Keratinocyte (primary cell): ENCODE results near the gene PDE3A. TPM values are rescaled to one million over a fixed set of nuclear protein-coding genes. Genes with fewer than 3 reads are reported as not detected.

Experiments
- DNase-seq: peaks from one replicate; pipeline ENCODE4 v3.0.0-alpha.2; 2011; ENCODE audit warnings: low read depth, missing footprints, low spot score
- FAIRE-seq: peaks from 2 replicates; lab custom pipeline; 2011; peaks lifted over from hg19 to GRCh38; lab: Jason Lieb, UNC
- H2AFZ ChIP-seq: 2 replicates; pipeline ENCODE4 v1.6.0; 2012; ENCODE audit warnings: low read length, control low read depth, inconsistent platforms; ENCODE audit not compliant: control insufficient read depth
- H3K27ac ChIP-seq: 2 replicates; pipeline ENCODE4 v1.5.1; 2011; ENCODE audit warnings: low read length; ENCODE audit not compliant: control insufficient read depth, insufficient read depth
- H3K27me3 ChIP-seq: 3 replicates; pipeline ENCODE4 v1.6.0; 2011; ENCODE audit warnings: low read length; ENCODE audit not compliant: control insufficient read depth, insufficient read depth; ENCODE audit errors: extremely low read depth
- H3K36me3 ChIP-seq, 2 experiments: 2 replicates in 1 of 2; 3 replicates in 1 of 2; pipeline ENCODE4 v1.5.1; 2011; ENCODE audit warnings: low read length in 2 of 2, mild to moderate bottlenecking in 1 of 2; ENCODE audit not compliant: control insufficient read depth in 2 of 2, insufficient read depth in 2 of 2; ENCODE audit errors: extremely low read depth in 1 of 2
- H3K4me1 ChIP-seq: 3 replicates; pipeline ENCODE4 v1.5.1; 2011; ENCODE audit warnings: low read length; ENCODE audit not compliant: control insufficient read depth, insufficient read depth; ENCODE audit errors: extremely low read depth
- H3K4me2 ChIP-seq: 3 replicates; pipeline ENCODE4 v1.6.0; 2011; ENCODE audit warnings: low read depth, low read length; ENCODE audit not compliant: control insufficient read depth, insufficient read depth; ENCODE audit errors: extremely low read depth
- H3K4me3 ChIP-seq, 3 experiments: fragments of 200-600 bp in 1 of 3; sonication (generic) in 1 of 3; 2 replicates in 2 of 3; 3 replicates in 1 of 3; pipeline ENCODE4 v1.5.1; 2011 to 2016; ENCODE audit warnings: low read length in 3 of 3, mild to moderate bottlenecking in 3 of 3, control low read depth in 2 of 3, inconsistent platforms in 1 of 3, low read depth in 1 of 3, mixed read lengths in 1 of 3, mixed run types in 1 of 3, moderate library complexity in 1 of 3; ENCODE audit not compliant: control insufficient read depth in 2 of 3, insufficient read depth in 2 of 3; ENCODE audit errors: extremely low read depth in 1 of 3
- H3K79me2 ChIP-seq: 2 replicates; pipeline ENCODE4 v1.6.0; 2012; ENCODE audit warnings: low read length; ENCODE audit not compliant: control insufficient read depth, insufficient read depth
- H3K9ac ChIP-seq: 3 replicates; pipeline ENCODE4 v1.6.0; 2011; ENCODE audit warnings: low read length; ENCODE audit not compliant: control insufficient read depth, insufficient read depth; ENCODE audit errors: extremely low read depth
- H3K9me1 ChIP-seq: 3 replicates; pipeline ENCODE4 v1.6.0; 2011; ENCODE audit warnings: low read length; ENCODE audit not compliant: control insufficient read depth, insufficient read depth; ENCODE audit errors: extremely low read depth
- H3K9me3 ChIP-seq: 2 replicates; pipeline ENCODE4 v1.5.1; 2012; ENCODE audit warnings: low read depth, low read length; ENCODE audit not compliant: control insufficient read depth
- H4K20me1 ChIP-seq: 3 replicates; pipeline ENCODE4 v1.6.0; 2011; ENCODE audit warnings: low read length; ENCODE audit not compliant: control insufficient read depth, insufficient read depth; ENCODE audit errors: extremely low read depth
- CTCF ChIP-seq, 3 experiments: IDR thresholded peaks in 1 of 3; conservative IDR thresholded peaks in 1 of 3; optimal IDR thresholded peaks in 1 of 3; 2 replicates in 2 of 3; 3 replicates in 1 of 3; pipeline versions ENCODE3 to v1.5.1; 2011; ENCODE audit warnings: low read length in 3 of 3, mild to moderate bottlenecking in 3 of 3, moderate library complexity in 2 of 3, control low read depth in 1 of 3, inconsistent platforms in 1 of 3; ENCODE audit not compliant: insufficient read depth in 2 of 3; ENCODE audit errors: extremely low read depth in 1 of 3
- EZH2 ChIP-seq: IDR thresholded peaks from one replicate; pipeline ENCODE4 v1.6.1; 2012; ENCODE audit warnings: inconsistent platforms, mild to moderate bottlenecking, low read length, moderate library complexity
- dilution Hi-C: fragments of 300-500 bp; cut with MboI; formaldehyde crosslinking; loops from one replicate; pipeline ENCODE4 v1.7.0; 2020; ENCODE audit warnings: low sequenced_read_pairs; ENCODE audit not compliant: extremely low pct_ligation_motif_present
- polyA plus RNA-seq, 5 experiments: library from polyadenylated mRNA; depleted of rRNA in 3 of 5; stranded (reverse) in 3 of 5; stranded (forward) in 1 of 5; unstranded in 1 of 5; fragments of >200 nt; gene quantifications; 1 replicate in 1 of 5; 2 replicates in 3 of 5; 3 replicates in 1 of 5; pipeline versions ENCODE4 v1.2.1 to v1.2.3, GENCODE V29; 2011 to 2012; ENCODE audit warnings: missing spikeins in 2 of 5, low read depth in 1 of 5, low replicate concordance in 1 of 5

Gene PDE3A
- polyA plus RNA-seq, 1 donor (not counting 4 experiments of a cell fraction or from before 2014, with no cell fraction given), result 0.01 TPM

DNA sequence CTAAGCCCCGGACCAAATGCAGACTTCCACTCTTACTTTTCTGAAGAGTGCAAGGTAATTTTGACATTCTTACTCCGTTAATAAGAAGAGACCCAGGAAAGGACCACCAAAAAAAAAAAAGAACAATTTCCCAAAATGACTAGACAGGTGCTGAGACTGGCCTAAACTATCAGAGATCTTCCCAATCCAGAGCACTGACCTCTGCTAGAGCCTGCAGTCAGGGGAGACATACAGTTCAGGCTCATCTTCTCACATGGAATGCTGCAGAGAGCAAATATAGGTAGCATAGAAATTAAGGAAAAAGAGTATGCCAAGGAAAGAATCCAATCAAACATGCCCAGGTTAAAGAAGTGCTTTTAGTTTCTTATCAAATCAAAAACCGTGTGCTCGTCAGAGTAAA is 177.9 kb downstream of the PDE3A start:
- no peaks in the 10 kb centered on the region for H3K36me3 ChIP-seq
- no peaks in the 10 kb centered on the region for H3K27me3 ChIP-seq
- H3K9me3 ChIP-seq, result no peaks in the 10 kb centered on the region
- H3K79me2 ChIP-seq, result no peaks in the 10 kb centered on the region
- no peak for TF ChIP-seq EZH2
- no peak for TF ChIP-seq CTCF (optimal IDR thresholded peaks at IDR 0.05 in 1 of 3, IDR thresholded peaks at IDR 0.05 in 1 of 3, conservative IDR thresholded peaks at IDR 0.05 in 1 of 3; ENCODE audit: extremely low read depth in 1 of 3, insufficient read depth in 2 of 3, low read length in 3 of 3)
- H4K20me1 ChIP-seq, result no peaks in the 10 kb centered on the region
- H3K9me1 ChIP-seq, result no peaks in the 10 kb centered on the region
- H3K9ac ChIP-seq, result no peak overlapping the region
- no peak overlapping the region for H2AFZ ChIP-seq
- DNase-seq, result no peak
- H3K27ac ChIP-seq, result no peak overlapping the region
- H3K4me3 ChIP-seq, result no peak overlapping the region
- dilution Hi-C loops, result no loop called here
- no peaks in the 10 kb centered on the region for H3K4me1 ChIP-seq
- no peak overlapping the region for H3K4me2 ChIP-seq
- FAIRE-seq, result no peak

DNA sequence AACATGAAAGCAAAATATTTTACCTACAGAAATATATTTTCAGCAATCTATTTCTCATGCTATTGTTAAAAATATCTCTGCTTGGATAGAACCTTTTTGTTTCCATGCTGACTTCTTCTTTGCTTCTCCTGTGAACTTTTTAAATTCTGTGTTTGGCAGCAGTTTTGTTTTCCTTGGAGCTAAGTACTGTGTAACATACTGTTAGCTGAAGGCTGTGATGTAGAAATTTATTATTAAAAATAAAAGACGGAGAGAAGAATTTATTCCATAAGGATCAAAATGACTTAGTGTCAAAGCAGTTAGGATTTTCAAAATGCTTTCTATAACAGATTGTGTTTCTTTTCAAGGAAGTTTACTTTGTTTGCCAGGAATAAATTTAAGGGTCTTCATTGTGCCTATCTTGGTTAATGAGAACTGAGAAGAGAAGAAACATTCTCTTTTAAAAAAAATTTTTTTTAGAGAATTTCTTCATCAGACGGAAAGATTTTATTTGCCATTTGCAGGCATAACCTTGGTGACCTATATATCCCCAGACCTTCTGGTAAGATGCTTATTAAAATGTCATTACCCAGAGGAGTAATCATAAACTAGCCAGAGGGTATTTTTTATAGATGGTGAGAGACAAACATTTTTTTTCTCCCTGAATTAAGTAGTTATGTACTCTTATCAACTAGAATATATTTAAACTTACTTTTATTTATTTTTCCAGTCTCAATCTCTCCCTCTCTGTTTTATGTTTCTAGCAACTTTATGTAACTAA is 179.7 kb downstream of the PDE3A start:
- Histone ChIP-seq H3K27me3 (no peaks in the 10 kb centered on the region), H3K4me2 (no peak overlapping the region), H3K9me1 (no peaks in the 10 kb centered on the region), H3K9ac (no peak overlapping the region), H3K79me2 (no peaks in the 10 kb centered on the region), H3K4me3 (no peak overlapping the region), H4K20me1 (no peaks in the 10 kb centered on the region), H3K4me1 (no peaks in the 10 kb centered on the region), H2AFZ (no peak overlapping the region), H3K36me3 (no peaks in the 10 kb centered on the region), H3K27ac (no peak overlapping the region), H3K9me3 (no peaks in the 10 kb centered on the region)
- TF ChIP-seq CTCF (optimal IDR thresholded peaks at IDR 0.05 in 1 of 3, IDR thresholded peaks at IDR 0.05 in 1 of 3, conservative IDR thresholded peaks at IDR 0.05 in 1 of 3; ENCODE audit: extremely low read depth in 1 of 3, insufficient read depth in 2 of 3, low read length in 3 of 3), result no peak
- TF ChIP-seq EZH2, result no peak
- DNase-seq (no peak), FAIRE-seq (no peak)
- dilution Hi-C loops, result no loop called here
